GM18505 (cell line): ENCODE data around the gene ANKRD35.
"Not testable (repeated sequence)": the region's sequence is repeated elsewhere in the genome, so short reads cannot be mapped to it uniquely, and the experiment has no call there.

Source experiments
- ATAC-seq: cut with Tn5 transposase; IDR thresholded peaks from one replicate; pipeline ENCODE4 v1.9.1; 2021; ENCODE audit not compliant: unreplicated experiment
- POLR2A ChIP-seq: IDR thresholded peaks from 4 replicates; pipeline ENCODE4 v1.6.1; 2011; ENCODE audit warnings: borderline replicate concordance; ENCODE audit not compliant: insufficient read depth, insufficient read length; ENCODE audit errors: extremely low read depth

The ANKRD35 gene

GRCh38 chr1:145885738-145886287 lies at the start of gene ANKRD35:
Gene ANKRD35 (minus strand): TSS chr1:145885866. CDS start chr1:145885758, 108 bp downstream.
- no peak for TF ChIP-seq POLR2A
- peak; percentile 96 for ATAC-seq

GRCh38 chr1:145932522-145933009 lies 46.9 kb upstream of the ANKRD35 start:
- ATAC-seq = not testable (repeated sequence)

GRCh38 chr1:145927916-145928643 lies 42.4 kb upstream of the ANKRD35 start:
- TF ChIP-seq POLR2A = peak; percentile 41

GRCh38 chr1:145927063-145927886 lies 41.6 kb upstream of the ANKRD35 start, which contains the start of gene RBM8A:
Gene RBM8A (minus strand): TSS chr1:145927484. CDS start chr1:145927426, 58 bp downstream.
- TF ChIP-seq POLR2A = peak; percentile 96
- peak; percentile 90 for ATAC-seq

More at GRCh38 chr1:145927916-145928643, 42.4 kb upstream of the ANKRD35 start:
- no peak for ATAC-seq

- TF ChIP-seq POLR2A = no peak
- ATAC-seq = no peak
Observed at GRCh38 chr1:145926686-145927062, 41.0 kb upstream of the ANKRD35 start.

- no peak for TF ChIP-seq POLR2A
- no peak for ATAC-seq
Observed at GRCh38 chr1:145922266-145922665, 36.6 kb upstream of the ANKRD35 start.

- not testable (repeated sequence) for ATAC-seq
Observed at GRCh38 chr1:145920297-145920696, 34.6 kb upstream of the ANKRD35 start.

- TF ChIP-seq POLR2A = no peak
- no peak for ATAC-seq
Observed at GRCh38 chr1:145918992-145919939, 33.6 kb upstream of the ANKRD35 start.

GRCh38 chr1:145918144-145918991 lies 32.7 kb upstream of the ANKRD35 start, which contains the start of gene PEX11B:
Gene PEX11B (minus strand): TSS chr1:145918717. CDS start chr1:145918688, 29 bp downstream.
- peak; percentile 85 for TF ChIP-seq POLR2A
- ATAC-seq = peak; percentile 82

- no peak for TF ChIP-seq POLR2A
- no peak for ATAC-seq
Observed at GRCh38 chr1:145917595-145917994, 31.9 kb upstream of the ANKRD35 start.

GRCh38 chr1:145916745-145917144 lies 31.1 kb upstream of the ANKRD35 start:
- TF ChIP-seq POLR2A = no peak

GRCh38 chr1:145912128-145912641 lies 26.5 kb upstream of the ANKRD35 start:
- no peak for ATAC-seq
- no peak for TF ChIP-seq POLR2A

More at GRCh38 chr1:145916745-145917144, 31.1 kb upstream of the ANKRD35 start:
- no peak for ATAC-seq

GRCh38 chr1:145908653-145909052 lies 23.0 kb upstream of the ANKRD35 start:
- ATAC-seq = no peak
- TF ChIP-seq POLR2A = no peak
